HG03571 (cell line): Measurements from ENCODE around the gene CDC42BPB.

Source experiments
- ATAC-seq: cut with Tn5 transposase; IDR thresholded peaks from one replicate; pipeline ENCODE4 v1.9.1; 2021; ENCODE audit not compliant: unreplicated experiment

The CDC42BPB gene

GRCh38 chr14:103022002-103022684, 35.2 kb downstream of the CDC42BPB start:
- no peak for ATAC-seq

DNA sequence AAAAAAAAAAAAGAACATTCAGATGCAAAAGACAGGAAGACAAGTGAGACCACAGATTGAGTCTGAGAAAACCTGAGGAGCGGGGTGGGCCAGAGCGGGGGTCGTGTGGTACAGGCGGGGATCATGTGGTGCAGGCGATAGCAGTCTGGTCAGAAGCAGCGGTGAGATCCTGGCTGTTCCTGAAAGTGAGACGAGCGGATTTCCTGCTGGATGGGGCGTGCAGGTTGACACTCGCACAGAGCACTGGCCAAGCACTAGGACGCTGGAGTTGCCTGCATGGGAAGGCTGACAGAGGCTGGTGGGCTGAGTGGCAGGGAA, 35.7 kb downstream of the CDC42BPB start:
- ATAC-seq: no peak

DNA sequence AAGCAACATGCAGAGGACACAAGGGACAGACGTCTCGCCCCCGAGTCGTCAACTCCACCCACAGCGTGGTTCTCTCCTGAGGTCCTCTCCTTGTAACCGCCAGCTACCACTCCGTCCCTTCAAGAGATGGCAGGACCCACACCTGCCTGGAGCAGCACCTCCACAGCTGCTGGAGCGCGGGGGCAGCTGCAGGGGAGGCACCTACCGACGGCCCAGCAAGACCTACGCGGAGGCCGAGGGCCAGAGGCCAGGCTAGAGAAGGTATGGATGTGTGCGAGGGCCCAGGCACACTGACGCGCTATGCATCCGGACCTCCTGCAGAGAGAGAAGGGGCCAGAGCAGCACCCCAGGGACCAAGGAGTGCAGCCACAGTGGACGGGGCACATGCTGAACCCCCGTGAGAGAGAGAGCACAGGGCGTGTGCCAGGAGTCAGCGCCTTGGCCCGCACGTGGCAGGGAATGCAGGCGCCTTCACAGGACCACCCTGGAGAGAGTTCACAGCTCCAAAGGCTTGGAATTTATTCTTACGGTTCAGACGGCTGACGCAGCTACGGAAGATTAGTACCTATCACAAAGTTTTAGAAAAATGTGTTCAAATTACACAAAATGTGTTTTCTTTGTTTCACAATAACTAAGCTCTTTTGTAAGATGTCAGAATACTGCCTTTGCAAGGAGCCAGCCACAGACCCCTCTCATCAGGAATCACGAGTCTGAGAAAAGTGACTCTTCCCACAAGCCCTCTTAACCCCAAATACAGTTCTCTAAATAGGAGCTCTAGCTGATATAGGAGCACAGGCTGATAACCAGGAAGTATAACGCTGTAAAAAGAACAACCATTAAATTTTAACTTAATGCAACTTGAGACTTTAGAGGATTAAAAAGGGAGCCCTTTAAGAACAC, 36.8 kb downstream of the CDC42BPB start:
- ATAC-seq: no peak

DNA sequence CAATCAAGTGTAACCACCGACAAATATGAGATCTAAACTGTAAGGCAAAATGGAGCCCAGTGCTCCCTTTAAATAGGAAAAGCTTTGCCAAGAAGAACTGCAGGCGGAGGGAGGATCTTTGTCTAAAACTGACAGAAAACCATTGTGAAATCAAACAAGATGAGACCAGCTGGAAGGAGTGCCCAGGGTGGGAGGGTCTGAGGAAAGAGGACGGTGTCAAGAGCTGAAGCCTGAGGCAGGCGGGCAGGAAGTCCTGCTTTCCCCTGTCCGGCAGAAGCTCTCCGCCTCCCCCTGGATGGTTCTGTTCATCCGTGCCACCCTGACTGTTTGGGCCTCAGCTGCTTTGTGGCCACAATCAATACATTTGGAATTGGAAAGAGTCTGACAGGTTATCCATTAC, 37.5 kb downstream of the CDC42BPB start:
- ATAC-seq: no peak

DNA sequence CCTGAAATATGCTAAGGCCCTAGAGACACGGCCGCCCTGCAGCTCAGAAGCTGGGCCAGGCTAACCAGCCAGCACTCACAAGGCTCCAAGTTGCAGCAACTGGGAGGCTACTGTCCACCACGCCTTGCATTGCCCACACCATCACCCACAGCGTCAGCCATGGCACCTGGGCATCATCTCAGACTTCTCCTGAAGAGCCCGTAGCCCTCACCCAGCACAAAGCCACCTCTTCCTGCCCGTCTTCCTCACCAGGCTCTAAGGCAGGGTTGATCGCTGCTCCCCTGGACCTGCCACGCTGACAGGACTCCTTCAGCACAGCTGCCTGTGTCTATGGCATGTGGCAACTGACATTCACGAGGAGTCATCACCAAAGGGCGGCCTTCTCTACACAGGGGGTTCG, 38.1 kb downstream of the CDC42BPB start:
- no peak for ATAC-seq

DNA sequence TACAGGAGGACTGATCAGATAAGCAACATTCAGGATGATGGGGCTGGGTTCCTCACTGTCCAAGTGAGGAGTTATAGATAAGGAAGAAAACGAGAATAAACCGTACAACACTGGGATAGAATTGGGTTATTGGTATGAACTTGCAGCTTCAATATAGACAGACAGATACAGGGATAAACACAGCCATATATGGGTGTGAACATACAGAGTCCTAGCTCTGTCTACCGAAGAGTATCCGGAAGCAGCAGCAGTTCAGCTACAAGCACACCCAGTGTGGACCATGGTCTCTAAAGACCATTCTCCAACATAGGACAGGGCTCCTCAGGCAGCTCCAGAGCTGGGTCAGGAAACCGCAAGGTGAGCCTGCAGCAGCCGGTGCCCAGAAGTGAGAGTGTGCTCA, 40.8 kb downstream of the CDC42BPB start:
- no peak for ATAC-seq

DNA sequence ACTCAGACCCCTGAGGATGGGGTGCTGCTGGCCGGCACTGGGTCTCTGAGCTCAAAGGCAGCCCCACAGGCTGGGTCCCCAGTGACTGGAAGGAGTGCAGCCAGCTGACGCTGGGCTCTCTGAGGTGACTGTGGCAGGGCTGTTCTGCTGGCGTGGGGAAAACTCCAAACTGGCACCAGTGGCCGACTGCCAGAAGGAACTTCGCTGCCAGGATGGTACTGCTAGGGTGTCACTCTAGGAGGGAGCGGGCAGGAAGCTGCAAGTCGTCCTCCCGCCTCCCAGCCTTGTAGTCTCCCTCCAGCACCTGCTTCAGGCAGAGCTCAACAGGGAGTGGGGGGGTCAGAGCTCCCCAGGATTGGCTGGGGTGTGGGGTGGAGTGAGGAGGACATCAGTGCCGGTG, 41.3 kb downstream of the CDC42BPB start:
- ATAC-seq: no peak

DNA sequence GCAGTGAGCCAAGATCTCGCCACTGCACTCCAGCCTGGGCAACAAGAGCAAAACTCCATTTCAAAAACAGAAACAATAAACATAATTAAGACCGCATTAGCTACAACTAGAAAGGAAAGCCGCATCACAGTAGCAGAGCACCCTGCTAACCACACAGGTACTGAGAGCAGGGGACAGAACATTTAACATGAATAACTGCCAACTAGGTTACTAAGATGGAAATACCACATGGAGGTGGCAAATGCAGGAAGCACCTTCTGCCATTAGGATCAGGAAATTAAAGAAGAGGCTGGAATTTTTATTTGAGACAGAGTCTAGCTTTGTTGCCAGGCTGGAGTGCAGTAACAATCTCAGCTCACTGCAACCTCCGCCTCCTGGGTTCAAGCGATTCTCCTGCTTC, 41.9 kb downstream of the CDC42BPB start:
- ATAC-seq: no peak

DNA sequence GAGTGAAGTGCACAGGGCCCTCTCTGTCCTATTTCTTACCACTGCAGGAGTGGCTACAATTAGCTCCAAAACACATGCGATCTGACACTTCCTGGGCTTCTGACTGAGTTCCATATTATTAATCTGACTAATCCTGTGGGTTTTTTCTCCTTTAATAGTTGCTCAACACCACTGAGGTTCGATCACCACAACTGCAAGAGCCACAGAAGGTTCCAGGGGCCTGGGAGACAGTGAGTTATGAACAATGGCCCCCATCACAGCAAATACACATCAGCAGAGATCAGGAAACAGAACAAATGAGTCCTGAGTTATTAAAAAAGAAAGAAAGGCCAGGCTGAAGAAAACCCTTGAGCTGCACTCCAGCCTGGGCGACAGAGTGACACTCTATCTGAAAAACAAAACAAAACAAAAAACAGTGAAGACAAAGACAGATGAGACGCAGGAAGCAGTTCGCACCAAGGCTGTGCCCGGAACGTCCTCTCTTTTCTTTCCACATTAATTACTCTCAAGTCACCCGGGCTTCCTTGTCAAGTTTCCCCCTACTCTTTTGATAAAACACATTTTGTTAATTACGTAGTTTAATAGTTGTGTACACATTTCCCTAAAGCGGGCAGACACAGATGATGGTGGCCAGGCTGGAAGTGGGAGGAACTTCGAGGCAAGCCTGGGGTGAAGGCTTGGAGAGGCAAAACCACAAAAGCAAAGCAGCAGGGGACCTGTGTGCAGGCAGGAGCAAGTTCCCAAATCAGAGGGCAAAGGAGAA, 42.7 kb downstream of the CDC42BPB start:
- ATAC-seq: no peak

GRCh38 chr14:103013028-103013427, 44.3 kb downstream of the CDC42BPB start:
- no peak for ATAC-seq

GRCh38 chr14:103009559-103009958, 47.8 kb downstream of the CDC42BPB start:
- no peak for ATAC-seq

- ATAC-seq: no peak
Measured at GRCh38 chr14:103008768-103009357, 48.5 kb downstream of the CDC42BPB start.

GRCh38 chr14:103008126-103008525, 49.2 kb downstream of the CDC42BPB start:
- ATAC-seq: no peak

DNA sequence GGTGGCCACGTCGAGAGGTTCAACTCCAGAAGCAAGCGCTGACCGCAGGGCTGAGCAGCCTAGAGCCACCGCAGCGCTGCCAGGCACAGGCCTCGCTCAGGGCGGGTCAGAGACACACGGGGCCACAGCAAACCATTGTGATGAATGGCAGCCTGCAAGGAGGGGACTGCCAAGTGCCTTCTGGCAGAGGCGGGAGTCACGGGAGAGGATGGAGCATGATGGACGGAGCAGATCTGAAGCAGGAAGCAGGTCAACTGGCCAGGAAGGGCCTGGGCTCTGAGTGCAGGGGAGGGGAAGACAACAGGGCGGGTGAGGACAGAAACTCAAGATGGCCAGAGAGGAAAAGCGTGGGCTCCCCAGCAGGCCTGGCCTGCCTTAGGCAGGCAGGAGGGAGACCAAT, 49.8 kb downstream of the CDC42BPB start:
- ATAC-seq: no peak

DNA sequence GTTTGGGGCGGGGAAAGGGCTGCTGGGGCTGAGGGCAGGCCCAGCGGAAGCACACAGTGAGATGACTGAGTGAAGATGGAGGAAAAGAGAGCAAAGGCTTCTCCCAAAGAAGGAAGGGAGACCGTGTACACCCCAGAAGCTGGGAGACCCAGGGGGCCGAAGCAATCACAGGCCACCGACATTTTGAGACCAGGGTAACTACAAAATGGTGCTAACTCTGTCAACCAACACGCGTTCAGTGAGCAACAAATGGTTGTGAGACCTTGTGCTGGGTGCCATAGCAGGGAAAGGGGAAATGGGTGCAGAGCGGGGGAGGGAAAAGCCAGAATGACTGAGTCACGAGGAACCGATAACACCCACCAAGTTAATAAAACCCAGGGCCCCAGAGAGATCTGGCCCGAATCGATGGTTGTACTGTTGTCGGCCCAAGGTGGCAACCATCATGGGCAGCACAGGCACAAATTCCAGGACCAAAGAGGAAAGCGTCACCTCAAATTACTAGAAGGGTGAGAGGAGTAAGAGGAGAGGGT, 50.3 kb downstream of the CDC42BPB start:
- ATAC-seq: no peak

DNA sequence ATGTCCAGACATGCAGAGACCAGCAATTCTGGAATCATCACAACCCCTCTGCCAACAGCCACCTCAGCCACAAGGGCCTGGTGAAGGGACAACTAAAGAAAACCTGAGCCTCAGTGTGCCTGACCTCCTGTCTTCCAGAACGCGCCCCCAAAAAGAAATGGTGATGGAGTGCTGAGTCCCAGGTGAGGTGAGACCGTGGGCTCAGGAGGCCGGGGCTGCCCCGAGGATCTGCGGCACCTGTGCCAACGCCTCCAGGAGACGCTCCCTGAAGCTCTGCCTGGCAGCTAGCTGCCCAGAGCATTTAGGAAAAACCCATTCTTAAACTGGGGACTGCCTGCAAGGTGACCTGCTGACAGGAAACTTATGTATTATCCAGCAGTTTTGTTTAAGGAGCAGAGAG, 51.2 kb downstream of the CDC42BPB start:
- no peak for ATAC-seq

GRCh38 chr14:103003850-103004249, 53.5 kb downstream of the CDC42BPB start:
- no peak for ATAC-seq

GRCh38 chr14:103003351-103003615, 54.1 kb downstream of the CDC42BPB start:
- ATAC-seq: no peak

GRCh38 chr14:103002578-103003350, 54.6 kb downstream of the CDC42BPB start:
- no peak for ATAC-seq

GRCh38 chr14:103001651-103002396, 55.5 kb downstream of the CDC42BPB start:
- no peak for ATAC-seq
